DMS 273 (cell line): ENCODE results near the gene LCP1.
A peak's percentile ranks its signal among the peaks of the same experiment; 100 is the strongest.
"Not testable (repeated sequence)": the region's sequence is repeated elsewhere in the genome, so short reads cannot be mapped to it uniquely, and the experiment has no call there.

Source experiments
- DNase-seq: peaks from one replicate; lab custom pipeline; 2025; ENCODE audit not compliant: unreplicated experiment; lab: John Stamatoyannopoulos, UW

The LCP1 gene

DNA sequence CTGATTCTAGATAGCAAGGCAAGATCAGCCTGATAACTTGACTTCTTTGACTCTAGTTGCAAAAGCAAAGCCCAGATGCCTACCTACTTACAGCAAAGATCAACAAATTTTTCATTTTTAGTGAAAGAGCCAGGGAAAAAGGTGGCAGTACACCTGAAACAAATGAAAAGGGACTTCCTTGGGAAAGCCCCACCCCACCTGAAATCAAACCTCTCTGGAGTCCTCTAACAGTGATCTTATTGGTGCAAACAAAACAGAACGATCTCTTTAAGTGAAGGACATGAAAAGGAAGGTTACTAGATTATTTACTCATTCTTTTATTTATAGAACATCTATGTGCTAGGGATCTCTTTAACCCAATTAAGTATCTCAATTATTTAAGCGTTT, 507 bp upstream of the LCP1 start:
- DNase-seq, result no peak

DNA sequence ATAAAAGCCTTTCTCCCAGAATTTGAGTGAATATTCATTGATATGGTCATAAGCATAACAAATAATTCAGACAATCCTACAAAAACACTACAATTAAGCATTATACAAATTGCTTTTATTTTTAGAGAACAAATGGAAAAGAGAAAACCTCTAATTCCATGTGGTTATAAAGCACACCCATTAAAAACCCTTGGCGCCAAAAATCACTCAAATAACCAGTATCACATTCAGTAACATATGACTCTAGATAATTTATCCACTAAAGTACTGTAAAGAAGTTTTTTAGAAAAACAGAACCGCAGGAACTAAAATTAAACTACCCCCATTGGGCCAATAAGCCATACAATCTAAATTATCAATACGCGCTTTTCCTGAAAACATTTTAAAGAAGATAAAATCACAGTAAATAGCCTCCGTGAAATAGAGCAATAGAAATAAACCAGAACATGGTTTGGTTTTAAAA, 569 bp downstream of the LCP1 start:
- DNase-seq, result no peak

DNA sequence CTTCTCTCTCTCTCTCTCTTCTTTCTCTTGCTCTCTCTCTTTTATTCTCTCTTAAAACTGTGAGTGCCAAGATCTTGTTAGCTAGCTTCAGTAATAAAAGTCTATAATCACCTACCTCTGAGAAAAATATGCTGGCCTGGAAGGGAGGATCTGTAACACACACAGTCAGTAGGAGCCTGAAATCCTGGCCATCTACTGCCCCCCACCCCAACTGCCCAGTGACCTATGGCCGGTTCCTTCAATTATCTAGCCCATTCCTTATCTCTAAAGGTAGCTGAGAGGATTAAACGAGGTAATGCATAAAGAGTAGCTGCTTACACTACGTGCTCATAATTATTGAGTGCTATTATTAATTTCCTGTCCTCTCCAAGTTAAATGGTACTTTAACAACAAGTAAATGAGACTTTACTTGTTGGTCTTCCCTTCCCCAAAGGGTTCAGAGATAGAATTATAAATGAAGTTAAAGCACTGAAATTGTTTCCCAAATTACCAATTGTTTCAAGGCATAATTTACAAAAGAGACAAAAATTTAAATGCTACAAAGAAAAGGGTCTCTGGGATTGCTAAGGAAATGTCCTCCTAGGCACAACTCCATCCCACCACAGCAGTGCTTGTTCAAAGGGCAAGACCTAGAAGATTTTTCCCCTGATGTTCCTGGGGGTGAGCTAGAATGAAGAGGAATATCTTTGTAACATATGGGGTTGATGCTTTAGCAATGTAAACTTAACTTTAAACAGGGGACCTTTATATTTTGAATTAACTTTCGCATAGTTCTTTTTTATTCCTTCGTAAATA, 1.8 kb downstream of the LCP1 start:
- no peak for DNase-seq

DNA sequence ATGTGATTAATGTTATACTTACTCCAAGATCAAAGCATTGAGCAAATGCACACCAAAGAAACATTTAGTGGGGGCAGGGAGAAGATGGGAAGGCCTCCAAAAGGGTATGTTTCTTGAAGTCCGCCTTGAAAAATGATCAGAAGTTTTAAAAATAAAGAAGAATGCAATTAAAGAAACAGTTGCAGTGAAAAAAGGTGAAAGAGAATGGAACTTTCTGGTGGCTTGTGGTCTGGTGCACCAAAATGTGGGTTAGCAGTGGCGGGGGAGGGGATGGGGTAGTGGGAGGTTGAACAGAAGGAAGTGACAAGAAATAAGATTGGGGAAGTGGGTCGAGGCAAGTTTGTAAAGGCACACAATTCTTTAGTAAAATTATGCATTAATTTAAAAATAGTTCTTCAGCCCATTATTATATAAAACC, 2.5 kb downstream of the LCP1 start:
- DNase-seq, result no peak

DNA sequence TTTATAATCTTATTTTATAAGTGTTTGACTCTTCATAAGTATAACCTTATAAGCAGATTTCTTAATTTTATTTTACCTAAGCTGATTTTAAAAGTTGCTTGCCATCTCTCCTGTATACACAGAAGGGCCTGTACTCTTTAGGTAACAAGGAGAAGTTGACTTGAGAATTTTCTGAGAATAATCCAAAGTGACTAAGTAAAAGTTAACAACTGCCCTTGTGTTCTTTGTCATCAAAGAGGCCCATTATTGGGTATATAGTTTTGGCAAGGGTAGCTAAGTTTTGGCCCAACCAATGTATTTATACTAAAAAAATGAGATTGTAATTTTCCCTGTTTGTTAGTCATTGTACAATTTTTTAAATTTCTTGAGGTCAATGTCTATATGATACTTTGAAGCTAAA, 3.2 kb downstream of the LCP1 start:
- no peak for DNase-seq

DNA sequence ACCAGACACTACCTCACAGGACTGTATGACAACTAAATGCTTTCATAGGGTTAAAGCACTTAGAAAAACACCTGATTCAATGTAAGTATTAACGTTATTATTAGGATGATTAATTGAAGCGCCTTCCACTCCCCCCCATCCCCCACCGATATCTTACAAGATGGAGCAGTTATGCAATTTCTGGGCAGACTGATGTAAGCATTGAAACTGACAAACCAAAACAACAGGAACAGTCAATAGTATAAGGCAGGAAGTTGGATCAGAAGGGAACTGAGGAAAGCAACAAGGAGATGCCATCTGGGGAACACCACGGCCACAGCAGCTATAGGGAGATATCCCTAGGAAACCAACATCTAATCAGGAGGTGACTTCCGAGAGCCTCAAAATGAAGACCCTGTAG, 3.8 kb downstream of the LCP1 start:
- no peak for DNase-seq

DNA sequence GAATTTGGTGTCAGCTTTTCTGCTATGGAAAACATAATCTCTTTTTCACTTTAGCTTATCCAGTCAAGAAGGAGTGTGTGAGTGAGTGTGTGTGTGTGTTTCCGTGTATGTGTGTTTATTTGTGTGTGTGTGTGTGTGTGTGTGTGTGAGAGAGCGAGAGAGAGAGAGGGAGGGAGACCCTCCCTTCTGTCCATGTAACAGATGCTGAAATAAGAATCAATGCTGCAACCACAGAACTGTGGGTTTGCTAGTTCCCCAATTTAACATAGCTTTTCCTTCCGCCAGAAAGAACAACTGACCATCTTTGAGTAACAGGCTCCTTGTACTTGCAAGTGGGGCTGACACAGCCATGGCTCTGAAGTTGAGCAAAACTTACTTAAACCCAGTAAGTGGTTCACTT, 5.2 kb downstream of the LCP1 start:
- DNase-seq, result no peak

DNA sequence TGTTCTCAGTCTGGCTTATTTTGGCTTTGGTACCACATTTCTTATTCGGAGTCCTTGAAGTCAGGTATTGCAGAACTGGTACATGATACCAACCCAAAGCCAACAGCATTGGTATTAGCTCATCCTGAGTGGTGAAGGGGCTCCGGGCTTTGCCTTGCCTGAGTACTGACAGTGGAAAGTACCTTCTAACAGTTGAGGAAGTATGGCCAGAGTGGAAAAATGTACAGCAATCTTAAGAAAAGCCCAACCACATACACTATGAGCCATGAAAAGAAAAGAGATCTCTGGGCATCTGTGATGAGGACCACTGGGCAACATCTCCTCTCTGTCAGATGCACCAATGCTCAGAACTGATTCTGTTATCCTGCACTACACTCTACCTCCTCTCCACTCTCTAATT, 8.3 kb downstream of the LCP1 start:
- no peak for DNase-seq

DNA sequence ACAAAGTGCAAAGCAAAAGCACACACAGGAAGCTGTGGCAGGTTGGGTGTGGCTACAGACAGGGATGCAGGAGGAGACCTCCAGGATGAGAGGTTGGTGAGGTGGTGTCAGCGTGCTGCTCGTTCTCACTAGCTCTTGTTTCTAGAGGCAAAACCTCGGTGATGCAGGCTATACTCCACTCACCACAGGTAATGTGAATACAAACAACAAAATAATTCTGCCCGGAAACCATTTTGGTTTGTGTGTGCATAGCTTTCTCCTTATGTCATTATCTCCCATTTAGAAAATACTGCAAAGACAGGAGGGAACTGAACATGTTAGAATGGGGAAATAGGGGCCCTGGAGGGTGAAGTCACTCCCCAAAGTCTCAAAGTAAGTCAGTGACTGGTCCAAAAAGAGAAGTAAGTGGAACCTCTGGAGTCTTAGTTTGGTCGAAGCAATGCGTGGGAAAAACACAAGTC, 9.4 kb downstream of the LCP1 start:
- no peak for DNase-seq

DNA sequence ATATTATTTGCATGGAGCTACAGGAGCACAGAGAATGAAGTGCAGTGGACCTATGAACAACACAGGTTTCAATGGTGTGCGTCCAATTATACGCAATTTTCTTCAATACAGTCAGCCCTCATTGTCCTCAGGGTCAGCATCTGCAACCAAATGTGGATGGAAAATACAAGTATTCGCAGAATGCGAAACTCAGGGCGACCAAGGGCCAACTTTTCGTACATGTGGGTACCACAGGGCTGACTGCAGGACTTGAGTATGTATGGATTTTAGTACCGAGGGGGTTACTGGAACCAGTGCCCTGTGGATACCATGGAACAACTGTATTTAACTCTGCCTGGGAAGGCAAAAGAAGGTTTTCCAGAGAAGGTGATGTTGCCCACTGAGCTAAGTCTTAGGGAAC, 10.2 kb downstream of the LCP1 start:
- DNase-seq, result no peak

DNA sequence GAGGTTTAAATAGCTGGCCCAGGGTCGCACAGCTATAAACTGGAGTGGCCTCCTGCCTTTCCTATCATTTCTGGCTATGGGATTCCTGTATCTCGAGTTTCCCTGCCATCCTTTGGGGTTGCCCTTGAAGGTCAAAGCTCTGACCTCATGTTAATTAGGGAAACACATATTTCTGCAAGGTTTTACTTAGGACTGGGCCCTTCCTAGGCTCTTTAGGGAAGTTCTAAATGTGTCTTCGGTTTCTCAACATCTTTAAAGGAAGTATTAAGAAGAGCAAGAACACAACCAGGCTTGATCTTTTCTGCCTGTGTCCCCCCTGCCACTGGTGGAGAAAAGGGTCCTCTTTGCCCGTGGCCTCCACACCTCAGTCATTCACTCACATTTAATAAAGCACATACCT, 10.8 kb downstream of the LCP1 start:
- DNase-seq, result no peak

DNA sequence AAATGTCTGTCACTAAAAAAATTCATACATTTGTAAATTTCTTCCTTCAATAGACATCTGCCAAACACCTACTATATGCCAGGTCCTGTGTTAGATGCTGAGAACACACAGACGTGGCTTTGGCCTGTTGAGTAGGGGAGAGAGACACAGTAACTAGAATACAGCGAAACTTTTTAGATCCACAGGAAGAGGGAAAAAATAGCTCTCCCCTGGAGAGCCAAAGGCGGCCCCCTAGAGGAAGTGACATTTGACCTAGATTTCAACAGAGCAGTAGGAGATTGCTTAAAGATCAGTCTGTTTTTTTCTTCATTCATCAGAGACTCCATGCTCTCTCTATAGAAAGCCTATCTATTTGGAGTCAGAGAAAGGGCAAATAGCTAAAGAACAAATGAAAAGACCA, 11.3 kb downstream of the LCP1 start:
- no peak for DNase-seq

DNA sequence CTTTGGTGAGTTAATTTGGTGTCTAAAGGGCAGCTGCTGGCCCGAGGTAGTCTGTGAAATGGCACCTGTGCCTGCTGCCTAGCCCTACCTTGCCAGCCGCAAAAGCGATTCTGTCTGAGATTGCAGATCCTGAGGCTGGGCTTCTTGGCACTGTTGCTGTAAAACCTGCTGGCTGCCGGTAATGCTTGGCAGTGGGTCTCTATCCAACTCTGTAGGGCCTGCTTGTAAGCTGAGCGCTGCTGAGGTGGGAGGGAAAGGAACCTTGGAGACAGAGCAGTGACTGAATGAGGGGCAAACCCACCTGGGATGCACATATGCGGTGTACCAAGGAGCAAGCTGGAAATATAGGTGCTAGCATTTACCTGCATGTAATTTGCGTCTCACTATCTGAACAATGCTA, 11.7 kb downstream of the LCP1 start:
- DNase-seq, result no peak

DNA sequence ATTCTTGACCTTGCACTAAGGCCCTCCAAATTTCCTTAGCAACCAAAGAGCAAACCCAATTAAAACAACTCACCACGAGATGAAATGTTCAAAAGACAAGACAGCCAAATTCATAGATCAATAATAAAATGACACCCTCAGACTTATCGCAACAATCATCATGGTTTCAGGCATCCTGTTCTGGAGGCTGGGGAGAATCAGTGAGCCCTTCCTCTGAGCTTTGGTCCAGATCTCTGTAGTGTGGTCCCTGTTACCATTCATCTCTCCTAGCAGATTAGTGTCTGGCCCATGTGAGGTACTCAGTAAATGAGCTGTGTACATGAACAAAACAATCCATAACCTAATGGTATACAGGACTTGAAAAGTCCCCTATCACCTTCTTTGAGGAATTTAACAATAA, 12.2 kb downstream of the LCP1 start:
- DNase-seq, result no peak

DNA sequence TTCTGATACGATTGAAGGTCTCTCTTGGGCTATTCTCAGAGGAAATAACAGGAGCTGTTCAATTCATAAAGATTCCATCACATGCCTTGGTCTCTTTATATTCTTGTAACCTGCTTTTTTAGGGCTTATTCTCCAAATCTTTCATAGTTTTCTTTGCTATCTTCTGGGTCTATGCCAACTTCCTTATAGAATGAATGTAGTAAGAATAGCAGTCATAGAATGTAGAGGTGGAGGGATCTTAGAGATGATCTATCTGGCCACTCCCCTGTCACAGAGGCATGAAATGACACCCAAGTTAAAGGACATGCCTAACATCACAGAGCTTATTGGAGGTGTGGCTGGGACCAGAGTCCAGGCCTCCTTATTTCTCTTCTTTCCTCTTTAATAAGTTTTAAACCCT, 13.2 kb downstream of the LCP1 start:
- DNase-seq, result no peak

DNA sequence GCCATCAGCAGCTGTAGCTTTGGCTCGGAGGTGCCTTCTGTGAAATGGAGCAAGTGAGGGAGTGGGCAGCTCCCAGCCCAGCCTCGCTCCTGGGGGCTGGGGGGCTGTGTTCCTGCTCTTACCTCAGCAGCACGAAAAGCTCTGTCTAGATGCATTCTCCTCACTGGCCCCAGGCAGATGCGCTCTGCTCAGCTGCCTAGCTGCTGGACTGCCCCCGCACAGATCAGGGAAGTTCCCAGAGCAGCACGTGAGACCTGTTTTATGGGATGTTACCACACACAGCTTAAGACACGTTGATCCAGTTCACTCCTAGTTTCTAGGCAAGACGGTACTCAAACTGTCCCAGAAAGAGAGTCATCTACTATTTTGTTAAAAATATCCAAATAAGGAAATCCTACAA, 13.6 kb downstream of the LCP1 start:
- no peak for DNase-seq

DNA sequence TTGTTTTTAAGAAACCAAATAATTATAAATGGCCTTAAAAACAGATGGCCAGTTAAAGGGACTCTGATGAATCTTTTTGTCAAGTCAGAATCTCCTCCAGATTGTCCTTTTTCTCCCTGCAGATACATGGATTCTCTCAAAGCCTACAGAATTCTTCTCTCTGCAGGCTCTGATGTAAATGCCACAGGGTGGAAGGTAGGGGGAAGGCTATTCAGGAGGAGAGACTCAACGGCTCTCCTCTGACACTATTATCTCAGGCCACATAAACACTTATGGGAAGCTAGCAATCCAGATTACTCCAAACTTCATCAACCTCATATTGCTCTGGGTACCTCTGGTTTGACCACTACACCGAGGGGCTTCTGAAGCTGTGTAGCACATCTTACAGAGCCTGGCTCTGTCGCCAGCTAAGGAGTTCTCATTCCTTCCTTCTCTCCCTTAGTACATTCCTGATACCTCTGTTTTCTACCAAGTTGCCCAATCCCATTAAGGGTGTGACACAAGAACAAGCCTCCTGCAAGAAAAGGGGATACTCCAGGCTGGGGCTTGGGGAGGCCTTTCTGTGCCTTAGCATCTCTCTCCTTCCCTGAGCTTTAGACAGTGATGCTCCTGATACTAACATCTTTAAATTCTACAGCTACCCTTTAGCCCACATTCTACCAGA, 14.9 kb downstream of the LCP1 start:
- DNase-seq, result no peak

DNA sequence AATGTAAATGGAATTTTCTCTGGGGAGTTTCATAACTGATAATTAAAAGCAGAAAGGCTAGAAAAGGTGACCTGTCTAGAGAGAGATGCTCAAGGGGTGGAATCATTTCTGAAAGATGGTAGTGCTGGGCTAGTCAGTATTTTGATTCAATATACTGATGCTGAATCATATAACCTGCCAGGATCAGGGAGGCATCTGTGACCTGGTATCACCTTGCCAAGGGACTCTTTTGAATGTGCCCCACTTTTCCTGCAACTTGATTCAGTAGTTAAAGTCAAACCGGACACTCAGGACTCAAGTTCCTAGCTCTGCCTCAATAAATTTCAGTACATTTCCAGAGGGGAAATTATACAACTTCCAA, 15.8 kb downstream of the LCP1 start:
- no peak for DNase-seq

DNA sequence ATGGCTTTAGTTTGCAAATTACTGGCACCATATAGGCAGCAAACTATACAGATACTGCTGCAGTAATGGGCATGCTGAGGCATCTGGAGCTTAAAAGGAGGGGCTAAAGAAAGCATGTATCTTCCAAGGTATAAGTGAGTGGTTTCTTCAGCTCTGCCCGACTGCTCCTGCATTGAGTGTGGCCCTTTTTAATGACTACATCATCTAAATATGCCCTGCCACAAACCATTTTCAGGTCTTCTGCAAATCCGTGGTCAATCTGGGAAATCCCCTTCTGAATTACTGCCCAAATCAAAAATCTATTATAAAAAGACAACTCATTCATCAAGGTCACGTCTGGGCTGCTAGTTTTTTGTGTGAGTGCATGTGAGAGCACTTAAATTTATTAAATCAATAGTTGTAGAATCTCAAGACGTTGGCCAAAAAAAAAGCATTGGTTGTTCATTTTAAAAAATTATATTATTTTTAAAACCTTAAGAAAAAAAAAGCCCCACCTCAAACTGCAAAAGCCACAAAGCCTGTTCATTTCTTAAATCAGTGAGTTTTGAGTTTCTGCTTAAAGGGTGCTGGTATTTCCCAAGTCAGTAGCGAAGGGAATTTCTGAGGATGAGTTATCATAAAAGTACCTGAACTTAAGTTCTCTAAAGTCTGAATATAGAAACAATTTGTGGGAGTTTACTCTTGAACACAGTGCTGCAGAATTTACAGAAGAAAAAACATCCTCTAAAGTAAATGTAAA, 16.3 kb downstream of the LCP1 start:
- no peak for DNase-seq

DNA sequence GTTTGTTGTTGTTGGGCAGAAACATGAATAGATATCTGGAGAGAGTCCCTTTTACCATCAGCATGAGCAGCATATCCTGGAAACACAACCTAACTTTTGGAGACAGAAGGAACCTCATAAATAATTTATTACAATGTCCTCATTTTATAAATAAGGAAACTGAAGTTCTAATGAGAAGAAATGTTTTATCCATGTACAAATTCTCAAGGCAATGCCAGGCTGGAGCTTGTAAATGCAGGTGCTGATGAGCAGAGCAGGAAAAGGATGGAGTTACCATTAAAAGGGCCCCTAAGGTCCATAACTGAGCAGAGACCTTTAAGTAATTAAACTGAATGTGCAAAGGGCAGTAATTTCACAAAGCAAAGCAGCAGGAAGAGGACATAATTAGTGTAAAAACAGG, 17.3 kb downstream of the LCP1 start:
- no peak for DNase-seq

DNA sequence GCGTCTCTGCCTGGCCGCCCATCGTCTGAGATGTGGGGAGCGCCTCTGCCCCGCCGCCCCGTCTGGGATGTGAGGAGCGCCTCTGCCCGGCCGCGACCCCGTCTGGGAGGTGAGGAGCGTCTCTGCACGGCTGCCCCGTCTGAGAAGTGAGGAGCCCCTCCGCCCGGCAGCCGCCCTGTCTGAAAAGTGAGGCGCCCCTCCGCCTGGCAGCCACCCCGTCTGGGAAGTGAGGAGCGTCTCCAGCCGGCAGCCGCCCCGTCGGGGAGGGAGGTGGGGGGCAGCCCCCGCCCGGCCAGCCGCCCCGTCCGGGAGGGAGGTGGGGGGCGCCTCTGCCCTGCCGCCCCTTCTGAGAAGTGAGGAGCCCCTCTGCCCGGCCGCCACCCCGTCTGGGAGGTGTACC, 19.2 kb downstream of the LCP1 start:
- not testable (repeated sequence) for DNase-seq

DNA sequence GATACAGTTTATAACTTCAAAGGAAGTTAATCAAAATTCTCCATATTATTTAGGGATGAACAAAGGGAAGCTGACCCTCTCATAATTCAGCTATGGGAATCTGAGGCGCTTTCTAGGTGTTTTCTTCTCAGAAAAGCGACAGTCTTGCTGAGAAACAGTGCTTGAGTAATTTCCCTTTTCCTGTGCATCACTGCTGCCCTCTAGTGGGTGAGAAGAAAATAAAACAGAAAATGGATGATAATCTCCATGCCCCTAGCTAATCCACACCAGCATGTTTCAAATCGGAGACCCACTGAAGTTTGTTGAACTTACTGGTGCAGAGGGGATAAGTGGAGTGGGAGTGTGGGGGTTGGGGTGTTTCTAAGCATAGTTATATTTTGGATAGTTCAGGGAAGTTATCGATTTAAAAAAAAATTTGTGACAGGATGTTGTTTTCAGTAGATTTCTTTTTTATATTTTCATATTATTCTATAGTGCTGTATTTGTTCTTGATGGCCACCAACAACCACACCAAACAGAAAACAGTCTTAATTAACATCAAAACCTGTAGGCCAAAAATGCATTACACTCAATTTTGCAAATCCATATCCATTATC, 21.4 kb downstream of the LCP1 start:
- peak; percentile 66 for DNase-seq
